Daoy (cell line): ENCODE results near the gene TMEM232. TPM values are rescaled to one million over a fixed set of nuclear protein-coding genes. Genes with fewer than 3 reads are reported as not detected.
A peak's percentile ranks its signal among the peaks of the same experiment; 100 is the strongest.
"Not testable (repeated sequence)": the region's sequence is repeated elsewhere in the genome, so short reads cannot be mapped to it uniquely, and the experiment has no call there.

Source experiments
- DNase-seq: peaks from one replicate; pipeline ENCODE4 v3.0.0-alpha.2; 2015; ENCODE audit warnings: low read depth
- total RNA-seq: library from RNA; depleted of rRNA; stranded (reverse); fragments of >200 nt; shearing (Covaris generic); gene quantifications from 2 replicates; pipeline ENCODE4 v1.2.3, GENCODE V29; 2014; rRNA removed

The TMEM232 gene
- not detected in 2 replicates for total RNA-seq

GRCh38 chr5:110726249-110727024 lies at the start of gene TMEM232:
Gene TMEM232, minus strand, starts transcription at chr5:110726671. Its CDS starts 59,319 bp downstream, at chr5:110667352.
- DNase-seq = peak; percentile 87

- no peak for DNase-seq
Measured at GRCh38 chr5:110770286-110770685, 43.8 kb upstream of the TMEM232 start.

GRCh38 chr5:110769000-110769681 lies 42.7 kb upstream of the TMEM232 start:
- DNase-seq = peak; percentile 4

GRCh38 chr5:110768138-110768860 lies 41.8 kb upstream of the TMEM232 start:
- DNase-seq = no peak

GRCh38 chr5:110760158-110760557 lies 33.7 kb upstream of the TMEM232 start:
- DNase-seq = no peak

GRCh38 chr5:110757118-110757729 lies 30.8 kb upstream of the TMEM232 start:
- peak; percentile 27 for DNase-seq

- no peak for DNase-seq
Measured at GRCh38 chr5:110754181-110754580, 27.7 kb upstream of the TMEM232 start.

GRCh38 chr5:110753600-110753999 lies 27.1 kb upstream of the TMEM232 start:
- no peak for DNase-seq

GRCh38 chr5:110752953-110753352 lies 26.5 kb upstream of the TMEM232 start:
- DNase-seq = no peak

- peak; percentile 47 for DNase-seq
Measured at GRCh38 chr5:110751902-110752762, 25.7 kb upstream of the TMEM232 start.

- peak; percentile 93 for DNase-seq
Measured at GRCh38 chr5:110738812-110739651, 12.6 kb upstream of the TMEM232 start, which contains the start of gene SLC25A46. Gene SLC25A46, plus strand, starts transcription at chr5:110739007. Its CDS starts 113 bp downstream, at chr5:110739120.

- DNase-seq = no peak
Measured at GRCh38 chr5:110738503-110738811, 12.0 kb upstream of the TMEM232 start.

GRCh38 chr5:110736753-110737152 lies 10.3 kb upstream of the TMEM232 start:
- peak; percentile 11 for DNase-seq

GRCh38 chr5:110735556-110735955 lies 9.1 kb upstream of the TMEM232 start:
- DNase-seq = no peak

- DNase-seq = no peak
Measured at GRCh38 chr5:110734101-110734500, 7.6 kb upstream of the TMEM232 start.

- not testable (repeated sequence) for DNase-seq
Measured at GRCh38 chr5:110731499-110731898, 5.0 kb upstream of the TMEM232 start.

- DNase-seq = peak; percentile 4
Measured at GRCh38 chr5:110727025-110727314, 499 bp upstream of the TMEM232 start.

GRCh38 chr5:110718311-110718710 lies 8.2 kb downstream of the TMEM232 start:
- no peak for DNase-seq

- no peak for DNase-seq
Measured at GRCh38 chr5:110716247-110717245, 9.9 kb downstream of the TMEM232 start.
